Keratinocyte (primary cell): ENCODE data around the gene KCNJ12. TPM values are rescaled to one million over a fixed set of nuclear protein-coding genes. Genes with fewer than 3 reads are reported as not detected.

Source experiments
- DNase-seq: peaks from one replicate; pipeline ENCODE4 v3.0.0-alpha.2; 2011; ENCODE audit warnings: low read depth, missing footprints, low spot score
- FAIRE-seq: peaks from 2 replicates; lab custom pipeline; 2011; peaks lifted over from hg19 to GRCh38; lab: Jason Lieb, UNC
- H2AFZ ChIP-seq: 2 replicates; pipeline ENCODE4 v1.6.0; 2012; ENCODE audit warnings: low read length, control low read depth, inconsistent platforms; ENCODE audit not compliant: control insufficient read depth
- H3K27ac ChIP-seq: 2 replicates; pipeline ENCODE4 v1.5.1; 2011; ENCODE audit warnings: low read length; ENCODE audit not compliant: control insufficient read depth, insufficient read depth
- H3K27me3 ChIP-seq: 3 replicates; pipeline ENCODE4 v1.6.0; 2011; ENCODE audit warnings: low read length; ENCODE audit not compliant: control insufficient read depth, insufficient read depth; ENCODE audit errors: extremely low read depth
- H3K36me3 ChIP-seq, 2 experiments: 2 replicates in 1 of 2; 3 replicates in 1 of 2; pipeline ENCODE4 v1.5.1; 2011; ENCODE audit warnings: low read length in 2 of 2, mild to moderate bottlenecking in 1 of 2; ENCODE audit not compliant: control insufficient read depth in 2 of 2, insufficient read depth in 2 of 2; ENCODE audit errors: extremely low read depth in 1 of 2
- H3K4me1 ChIP-seq: 3 replicates; pipeline ENCODE4 v1.5.1; 2011; ENCODE audit warnings: low read length; ENCODE audit not compliant: control insufficient read depth, insufficient read depth; ENCODE audit errors: extremely low read depth
- H3K4me2 ChIP-seq: 3 replicates; pipeline ENCODE4 v1.6.0; 2011; ENCODE audit warnings: low read depth, low read length; ENCODE audit not compliant: control insufficient read depth, insufficient read depth; ENCODE audit errors: extremely low read depth
- H3K4me3 ChIP-seq, 3 experiments: fragments of 200-600 bp in 1 of 3; sonication (generic) in 1 of 3; 2 replicates in 2 of 3; 3 replicates in 1 of 3; pipeline ENCODE4 v1.5.1; 2011 to 2016; ENCODE audit warnings: low read length in 3 of 3, mild to moderate bottlenecking in 3 of 3, control low read depth in 2 of 3, inconsistent platforms in 1 of 3, low read depth in 1 of 3, mixed read lengths in 1 of 3, mixed run types in 1 of 3, moderate library complexity in 1 of 3; ENCODE audit not compliant: control insufficient read depth in 2 of 3, insufficient read depth in 2 of 3; ENCODE audit errors: extremely low read depth in 1 of 3
- H3K79me2 ChIP-seq: 2 replicates; pipeline ENCODE4 v1.6.0; 2012; ENCODE audit warnings: low read length; ENCODE audit not compliant: control insufficient read depth, insufficient read depth
- H3K9ac ChIP-seq: 3 replicates; pipeline ENCODE4 v1.6.0; 2011; ENCODE audit warnings: low read length; ENCODE audit not compliant: control insufficient read depth, insufficient read depth; ENCODE audit errors: extremely low read depth
- H3K9me1 ChIP-seq: 3 replicates; pipeline ENCODE4 v1.6.0; 2011; ENCODE audit warnings: low read length; ENCODE audit not compliant: control insufficient read depth, insufficient read depth; ENCODE audit errors: extremely low read depth
- H3K9me3 ChIP-seq: 2 replicates; pipeline ENCODE4 v1.5.1; 2012; ENCODE audit warnings: low read depth, low read length; ENCODE audit not compliant: control insufficient read depth
- H4K20me1 ChIP-seq: 3 replicates; pipeline ENCODE4 v1.6.0; 2011; ENCODE audit warnings: low read length; ENCODE audit not compliant: control insufficient read depth, insufficient read depth; ENCODE audit errors: extremely low read depth
- EZH2 ChIP-seq: IDR thresholded peaks from one replicate; pipeline ENCODE4 v1.6.1; 2012; ENCODE audit warnings: inconsistent platforms, mild to moderate bottlenecking, low read length, moderate library complexity
- dilution Hi-C: fragments of 300-500 bp; cut with MboI; formaldehyde crosslinking; loops from one replicate; pipeline ENCODE4 v1.7.0; 2020; ENCODE audit warnings: low sequenced_read_pairs; ENCODE audit not compliant: extremely low pct_ligation_motif_present
- polyA plus RNA-seq, 5 experiments: library from polyadenylated mRNA; depleted of rRNA in 3 of 5; stranded (reverse) in 3 of 5; stranded (forward) in 1 of 5; unstranded in 1 of 5; fragments of >200 nt; gene quantifications; 1 replicate in 1 of 5; 2 replicates in 3 of 5; 3 replicates in 1 of 5; pipeline versions ENCODE4 v1.2.1 to v1.2.3, GENCODE V29; 2011 to 2012; ENCODE audit warnings: missing spikeins in 2 of 5, low read depth in 1 of 5, low replicate concordance in 1 of 5
- TF ChIP-seq, protein P1 (sequence below), 3 experiments: IDR thresholded peaks in 1 of 3; conservative IDR thresholded peaks in 1 of 3; optimal IDR thresholded peaks in 1 of 3; 2 replicates in 2 of 3; 3 replicates in 1 of 3; pipeline versions ENCODE3 to v1.5.1; 2011; ENCODE audit warnings: low read length in 3 of 3, mild to moderate bottlenecking in 3 of 3, moderate library complexity in 2 of 3, control low read depth in 1 of 3, inconsistent platforms in 1 of 3; ENCODE audit not compliant: insufficient read depth in 2 of 3; ENCODE audit errors: extremely low read depth in 1 of 3

Gene KCNJ12
- polyA plus RNA-seq, 1 donor (not counting 4 experiments of a cell fraction or from before 2014, with no cell fraction given): 0.04 TPM

DNA sequence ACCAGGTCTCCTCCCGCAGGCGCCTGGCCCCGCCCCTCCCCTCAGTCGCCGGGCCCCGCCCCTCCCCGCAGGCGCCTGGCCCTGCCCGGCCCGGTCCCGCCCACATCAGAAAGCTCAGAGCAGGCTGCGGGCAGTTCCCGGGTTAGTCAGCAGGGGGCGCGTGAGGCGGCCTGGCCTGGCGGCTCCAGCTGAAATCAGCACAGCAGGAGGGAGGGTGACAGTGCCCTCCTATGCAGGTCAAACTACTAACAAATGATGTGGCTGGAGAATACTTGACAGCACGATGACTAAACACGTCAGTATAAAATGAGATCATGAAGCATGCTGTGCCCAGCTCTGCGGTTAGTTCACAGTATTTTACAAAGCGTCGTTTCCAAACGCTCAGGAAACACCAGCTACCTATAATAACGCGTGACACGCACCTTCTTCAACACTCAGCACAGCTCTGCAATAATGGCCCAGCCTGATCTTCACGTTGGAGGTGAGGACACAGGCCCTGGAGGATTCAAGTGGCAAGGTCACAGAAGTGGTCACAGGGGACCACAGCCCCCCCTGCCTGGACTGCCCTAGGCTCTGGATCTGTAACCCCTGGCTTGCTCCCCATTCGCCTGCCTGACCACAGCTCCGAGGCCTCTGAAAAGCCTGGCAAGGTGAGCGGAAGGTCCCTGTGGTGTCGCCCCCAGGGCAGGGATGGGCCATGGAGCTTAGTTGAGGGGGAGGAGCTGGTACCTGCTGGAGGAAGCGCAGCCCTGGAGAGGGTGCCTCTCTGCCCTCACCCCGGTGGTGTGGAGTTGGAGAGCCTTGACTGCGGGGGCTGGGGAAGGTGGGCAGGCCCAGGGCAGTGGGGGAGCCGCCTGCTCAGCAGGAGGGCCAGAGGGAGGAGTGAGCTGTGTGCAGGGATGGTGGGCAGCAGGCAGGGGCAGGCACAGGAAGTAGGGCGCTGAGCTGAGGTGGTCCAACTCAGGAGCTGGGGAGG lies 81.2 kb downstream of the KCNJ12 start:
- H3K27me3 ChIP-seq: no peaks in the 10 kb centered on the region
- no peaks in the 10 kb centered on the region for H3K9me3 ChIP-seq
- no peaks in the 10 kb centered on the region for H3K79me2 ChIP-seq
- H3K4me2 ChIP-seq: no peak overlapping the region
- H3K36me3 ChIP-seq: no peaks in the 10 kb centered on the region
- H3K9ac ChIP-seq: no peak overlapping the region
- peak; percentile 79 for DNase-seq
- no peak overlapping the region for H3K27ac ChIP-seq
- H3K4me1 ChIP-seq: peaks cover 8% of the 10 kb centered on the region
- H4K20me1 ChIP-seq: no peaks in the 10 kb centered on the region
- dilution Hi-C loops: no loop called here
- no peak for TF ChIP-seq EZH2
- TF ChIP-seq, protein P1, sequence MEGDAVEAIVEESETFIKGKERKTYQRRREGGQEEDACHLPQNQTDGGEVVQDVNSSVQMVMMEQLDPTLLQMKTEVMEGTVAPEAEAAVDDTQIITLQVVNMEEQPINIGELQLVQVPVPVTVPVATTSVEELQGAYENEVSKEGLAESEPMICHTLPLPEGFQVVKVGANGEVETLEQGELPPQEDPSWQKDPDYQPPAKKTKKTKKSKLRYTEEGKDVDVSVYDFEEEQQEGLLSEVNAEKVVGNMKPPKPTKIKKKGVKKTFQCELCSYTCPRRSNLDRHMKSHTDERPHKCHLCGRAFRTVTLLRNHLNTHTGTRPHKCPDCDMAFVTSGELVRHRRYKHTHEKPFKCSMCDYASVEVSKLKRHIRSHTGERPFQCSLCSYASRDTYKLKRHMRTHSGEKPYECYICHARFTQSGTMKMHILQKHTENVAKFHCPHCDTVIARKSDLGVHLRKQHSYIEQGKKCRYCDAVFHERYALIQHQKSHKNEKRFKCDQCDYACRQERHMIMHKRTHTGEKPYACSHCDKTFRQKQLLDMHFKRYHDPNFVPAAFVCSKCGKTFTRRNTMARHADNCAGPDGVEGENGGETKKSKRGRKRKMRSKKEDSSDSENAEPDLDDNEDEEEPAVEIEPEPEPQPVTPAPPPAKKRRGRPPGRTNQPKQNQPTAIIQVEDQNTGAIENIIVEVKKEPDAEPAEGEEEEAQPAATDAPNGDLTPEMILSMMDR (optimal IDR thresholded peaks at IDR 0.05 in 1 of 3, IDR thresholded peaks at IDR 0.05 in 1 of 3, conservative IDR thresholded peaks at IDR 0.05 in 1 of 3; ENCODE audit: extremely low read depth in 1 of 3, insufficient read depth in 2 of 3, low read length in 3 of 3): peak; percentile 66 to 94 (median 82)
- no peak overlapping the region for H3K4me3 ChIP-seq
- no peaks in the 10 kb centered on the region for H3K9me1 ChIP-seq
- H2AFZ ChIP-seq: no peak overlapping the region
- peak; percentile 90 for FAIRE-seq

DNA sequence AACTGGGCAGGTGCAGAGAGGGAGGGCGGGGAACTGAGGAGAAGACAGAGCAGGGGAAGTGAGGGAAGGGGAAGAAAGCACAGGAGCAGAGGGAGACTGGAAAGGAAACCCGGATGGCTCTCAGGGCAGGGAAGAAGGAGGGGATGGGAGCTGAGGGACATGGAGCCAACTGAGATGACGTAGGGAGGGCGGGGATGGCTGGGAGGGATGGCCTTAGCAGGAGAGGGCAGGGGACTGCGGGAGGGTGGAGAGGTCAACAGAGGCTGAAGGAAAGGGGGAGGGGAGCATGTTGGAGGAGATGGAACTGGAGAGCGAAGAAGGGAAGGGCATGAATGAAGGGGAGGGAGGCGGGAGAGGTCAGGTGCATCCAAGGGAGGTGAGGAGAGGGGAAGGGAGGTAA lies 81.9 kb downstream of the KCNJ12 start:
- no peak overlapping the region for H3K4me3 ChIP-seq
- no peaks in the 10 kb centered on the region for H3K9me1 ChIP-seq
- DNase-seq: no peak
- no peaks in the 10 kb centered on the region for H3K36me3 ChIP-seq
- no peak for FAIRE-seq
- peaks cover 3% of the 10 kb centered on the region for H3K27me3 ChIP-seq
- no peaks in the 10 kb centered on the region for H3K9me3 ChIP-seq
- H3K79me2 ChIP-seq: no peaks in the 10 kb centered on the region
- dilution Hi-C loops: no loop called here
- TF ChIP-seq, protein P1 (optimal IDR thresholded peaks at IDR 0.05 in 1 of 3, IDR thresholded peaks at IDR 0.05 in 1 of 3, conservative IDR thresholded peaks at IDR 0.05 in 1 of 3; ENCODE audit: extremely low read depth in 1 of 3, insufficient read depth in 2 of 3, low read length in 3 of 3): no peak
- TF ChIP-seq EZH2: no peak
- H3K9ac ChIP-seq: no peak overlapping the region
- no peak overlapping the region for H3K4me2 ChIP-seq
- H2AFZ ChIP-seq: no peak overlapping the region
- no peak overlapping the region for H3K27ac ChIP-seq
- no peaks in the 10 kb centered on the region for H4K20me1 ChIP-seq
- peaks cover 6% of the 10 kb centered on the region for H3K4me1 ChIP-seq
